GM12801 (cell line): ENCODE data around the gene HOXA5.

ENCODE experiments used
- CTCF ChIP-seq: IDR thresholded peaks from one replicate; pipeline ENCODE4 v1.5.1; 2011; ENCODE audit warnings: control low read depth; ENCODE audit not compliant: insufficient read length; ENCODE audit errors: extremely low read depth

Gene HOXA5

GRCh38 chr7:27102581-27103442 lies 40.7 kb downstream of the HOXA5 start, which contains the start of gene HOXA2:
Gene HOXA2, minus strand, starts transcription at chr7:27102683. Its CDS starts 183 bp downstream, at chr7:27102500.
- TF ChIP-seq CTCF: no peak

- no peak for TF ChIP-seq CTCF
These were observed 41.4 kb downstream of the HOXA5 start for GRCh38 chr7:27101957-27102580.

GRCh38 chr7:27101171-27101956 lies 42.1 kb downstream of the HOXA5 start:
- TF ChIP-seq CTCF: no peak

GRCh38 chr7:27100694-27101170 lies 42.7 kb downstream of the HOXA5 start:
- TF ChIP-seq CTCF: no peak

GRCh38 chr7:27099453-27100370 lies 43.8 kb downstream of the HOXA5 start:
- no peak for TF ChIP-seq CTCF

GRCh38 chr7:27098578-27099451 lies 44.7 kb downstream of the HOXA5 start:
- TF ChIP-seq CTCF: no peak
